Activated naive CD8-positive, alpha-beta T cell (primary cell): ENCODE results near the gene SET.

Experiments used
- H3K27ac Mint-ChIP-seq: one replicate; pipeline ENCODE4 v1.8.0; 2021; ENCODE audit warnings: mixed read lengths
- H3K27me3 Mint-ChIP-seq: one replicate; pipeline ENCODE4 v1.8.0; 2021; ENCODE audit warnings: mixed read lengths
- H3K36me3 Mint-ChIP-seq: one replicate; pipeline ENCODE4 v1.8.0; 2021; ENCODE audit warnings: mixed read lengths
- H3K4me1 Mint-ChIP-seq: one replicate; pipeline ENCODE4 v1.8.0; 2021; ENCODE audit warnings: low read depth, mixed read lengths
- H3K4me3 Mint-ChIP-seq: one replicate; pipeline ENCODE4 v1.8.0; 2021; ENCODE audit warnings: mild to moderate bottlenecking, mixed read lengths
- H3K9me3 Mint-ChIP-seq: one replicate; pipeline ENCODE4 v1.8.0; 2021; ENCODE audit warnings: low read depth, mixed read lengths

SET gene

DNA sequence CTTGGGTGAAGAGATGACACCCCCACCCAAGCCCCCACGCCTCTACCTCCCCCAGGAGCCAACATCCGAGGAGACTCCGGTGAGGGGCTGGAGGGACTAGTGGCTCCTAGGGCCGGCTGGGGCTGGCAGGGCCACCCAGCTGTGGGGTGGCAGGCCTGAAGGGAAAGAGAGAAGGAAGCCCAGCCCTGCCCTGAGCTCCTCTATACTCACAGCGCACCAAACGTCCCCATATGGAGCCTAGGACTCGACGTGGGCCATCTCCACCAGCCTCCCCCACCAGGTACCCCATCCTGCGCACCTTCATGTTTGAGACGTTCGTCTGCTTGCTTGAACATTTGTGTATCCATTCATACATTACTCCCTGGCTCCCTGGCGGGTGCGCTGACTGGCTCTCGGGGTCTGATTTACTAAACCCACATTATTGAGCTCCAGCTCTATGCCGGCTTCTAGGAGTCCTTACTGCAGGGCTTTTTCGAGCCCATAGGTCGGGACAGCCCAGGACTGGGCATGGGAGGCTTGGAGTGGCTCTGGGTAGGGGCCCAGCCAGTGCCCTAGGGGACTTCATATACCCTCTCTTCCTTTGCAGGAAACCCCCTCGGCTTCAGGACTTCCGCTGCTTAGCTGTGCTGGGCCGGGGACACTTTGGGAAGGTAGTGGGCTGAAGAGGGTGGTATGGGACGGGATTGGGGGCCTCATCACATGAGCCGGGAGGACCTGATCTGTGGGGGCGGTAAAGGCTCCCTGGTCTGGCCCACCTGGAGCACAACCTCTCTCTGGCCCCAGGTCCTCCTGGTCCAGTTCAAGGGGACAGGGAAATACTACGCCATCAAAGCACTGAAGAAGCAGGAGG, 25.8 kb downstream of the SET start:
- H3K4me1 Mint-ChIP-seq, result no peaks in the 10 kb centered on the region
- H3K4me3 Mint-ChIP-seq, result no peak overlapping the region
- no peak overlapping the region for H3K27ac Mint-ChIP-seq
- no peaks in the 10 kb centered on the region for H3K27me3 Mint-ChIP-seq
- no peaks in the 10 kb centered on the region for H3K9me3 Mint-ChIP-seq
- no peaks in the 10 kb centered on the region for H3K36me3 Mint-ChIP-seq

DNA sequence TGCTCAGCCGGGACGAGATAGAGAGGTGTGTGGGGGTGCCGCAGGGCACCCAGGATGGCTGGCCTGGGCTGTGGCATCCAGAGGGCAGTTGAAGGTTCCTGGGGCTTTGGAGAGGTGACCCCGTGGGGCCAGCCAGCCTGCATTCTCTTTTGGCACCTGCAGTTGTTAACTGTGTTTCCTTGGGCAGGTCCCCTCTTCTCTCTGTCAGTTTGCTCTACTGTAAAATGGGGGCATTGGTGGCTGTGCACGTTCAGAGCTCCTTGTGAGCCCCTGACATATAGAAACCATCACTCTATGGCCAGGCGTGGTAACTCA, 26.4 kb downstream of the SET start:
- H3K36me3 Mint-ChIP-seq, result no peaks in the 10 kb centered on the region
- H3K27ac Mint-ChIP-seq, result no peak overlapping the region
- H3K9me3 Mint-ChIP-seq, result no peaks in the 10 kb centered on the region
- no peak overlapping the region for H3K4me3 Mint-ChIP-seq
- H3K4me1 Mint-ChIP-seq, result no peaks in the 10 kb centered on the region
- H3K27me3 Mint-ChIP-seq, result no peaks in the 10 kb centered on the region

DNA sequence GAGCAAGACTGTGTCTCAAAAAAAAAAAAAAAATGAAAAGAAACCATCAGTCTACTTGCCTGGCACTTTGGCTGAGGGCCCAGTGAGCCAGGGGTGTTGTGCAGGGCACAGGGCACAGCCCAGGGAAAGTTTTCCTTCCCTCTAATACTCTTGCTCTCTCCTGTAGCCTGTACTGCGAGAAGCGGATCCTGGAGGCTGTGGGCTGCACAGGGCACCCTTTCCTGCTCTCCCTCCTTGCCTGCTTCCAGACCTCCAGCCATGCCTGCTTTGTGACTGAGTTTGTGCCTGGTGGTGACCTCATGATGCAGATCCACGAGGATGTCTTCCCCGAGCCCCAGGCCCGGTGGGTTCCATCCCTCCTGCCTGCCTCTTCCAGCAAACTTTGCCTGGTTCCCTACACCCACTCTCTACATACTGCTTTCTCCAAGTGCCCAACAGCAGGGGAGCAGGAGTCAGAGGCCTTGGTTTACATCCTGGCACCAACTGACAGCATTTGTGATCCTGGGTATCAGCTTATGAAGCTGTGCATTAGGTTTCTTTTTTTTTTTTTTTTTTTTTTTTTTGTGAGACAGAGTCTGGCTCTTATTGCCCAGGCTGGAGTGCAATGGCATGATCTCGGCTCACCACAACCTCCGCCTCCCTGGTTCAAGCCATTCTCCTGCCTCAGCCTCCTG, 27.7 kb downstream of the SET start:
- no peaks in the 10 kb centered on the region for H3K27me3 Mint-ChIP-seq
- no peaks in the 10 kb centered on the region for H3K36me3 Mint-ChIP-seq
- H3K4me3 Mint-ChIP-seq, result no peak overlapping the region
- no peaks in the 10 kb centered on the region for H3K4me1 Mint-ChIP-seq
- no peak overlapping the region for H3K27ac Mint-ChIP-seq
- H3K9me3 Mint-ChIP-seq, result no peaks in the 10 kb centered on the region

DNA sequence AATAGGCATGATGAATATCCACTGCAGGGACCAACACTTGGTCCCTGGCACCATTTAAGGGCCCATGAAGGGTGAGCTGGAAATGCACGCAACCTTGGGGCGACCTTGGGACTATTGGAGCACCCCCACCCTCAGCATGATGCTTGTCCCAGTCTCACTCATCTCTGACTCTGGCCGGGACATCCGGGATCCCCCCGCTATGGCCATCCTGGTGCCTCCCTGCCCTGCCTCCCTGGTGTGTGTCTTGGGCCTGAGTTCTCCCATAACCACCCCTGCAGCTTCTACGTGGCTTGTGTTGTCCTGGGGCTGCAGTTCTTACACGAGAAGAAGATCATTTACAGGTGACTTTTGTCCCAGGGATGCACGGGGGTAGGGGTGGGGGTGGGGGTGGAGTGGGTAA, 29.0 kb downstream of the SET start:
- no peak overlapping the region for H3K27ac Mint-ChIP-seq
- no peak overlapping the region for H3K4me3 Mint-ChIP-seq
- no peaks in the 10 kb centered on the region for H3K27me3 Mint-ChIP-seq
- H3K36me3 Mint-ChIP-seq, result no peaks in the 10 kb centered on the region
- H3K9me3 Mint-ChIP-seq, result no peaks in the 10 kb centered on the region
- H3K4me1 Mint-ChIP-seq, result peaks cover 9% of the 10 kb centered on the region

DNA sequence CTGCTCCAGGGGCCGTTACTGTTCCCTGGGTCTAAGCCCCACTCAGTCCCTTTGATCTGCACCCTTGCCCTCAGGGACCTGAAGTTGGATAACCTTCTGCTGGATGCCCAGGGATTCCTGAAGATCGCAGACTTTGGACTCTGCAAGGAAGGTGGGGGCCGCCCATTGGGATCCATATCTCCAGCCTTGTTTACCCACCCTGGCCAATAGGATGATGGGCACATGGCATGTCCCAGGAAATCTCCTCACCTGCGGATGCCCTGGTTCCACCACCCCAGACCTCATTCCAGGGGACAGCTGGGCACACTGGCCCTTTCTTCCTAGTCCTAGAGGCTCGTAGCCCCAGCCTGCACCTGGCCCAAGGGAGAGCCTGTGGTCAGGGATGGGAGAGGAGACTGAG, 29.5 kb downstream of the SET start:
- H3K9me3 Mint-ChIP-seq, result no peaks in the 10 kb centered on the region
- H3K4me1 Mint-ChIP-seq, result peaks cover 12% of the 10 kb centered on the region
- H3K36me3 Mint-ChIP-seq, result no peaks in the 10 kb centered on the region
- no peaks in the 10 kb centered on the region for H3K27me3 Mint-ChIP-seq
- no peak overlapping the region for H3K4me3 Mint-ChIP-seq
- no peak overlapping the region for H3K27ac Mint-ChIP-seq

- peaks cover 25% of the 10 kb centered on the region for H3K4me1 Mint-ChIP-seq
- no peak overlapping the region for H3K4me3 Mint-ChIP-seq
- H3K27me3 Mint-ChIP-seq, result no peaks in the 10 kb centered on the region
- no peaks in the 10 kb centered on the region for H3K9me3 Mint-ChIP-seq
- no peaks in the 10 kb centered on the region for H3K36me3 Mint-ChIP-seq
- no peak overlapping the region for H3K27ac Mint-ChIP-seq
Observed at GRCh38 chr9:128719919-128720605, 31.0 kb downstream of the SET start.

GRCh38 chr9:128720841-128721486, 31.9 kb downstream of the SET start:
- H3K36me3 Mint-ChIP-seq, result no peaks in the 10 kb centered on the region
- no peak overlapping the region for H3K27ac Mint-ChIP-seq
- peaks cover 28% of the 10 kb centered on the region for H3K4me1 Mint-ChIP-seq

DNA sequence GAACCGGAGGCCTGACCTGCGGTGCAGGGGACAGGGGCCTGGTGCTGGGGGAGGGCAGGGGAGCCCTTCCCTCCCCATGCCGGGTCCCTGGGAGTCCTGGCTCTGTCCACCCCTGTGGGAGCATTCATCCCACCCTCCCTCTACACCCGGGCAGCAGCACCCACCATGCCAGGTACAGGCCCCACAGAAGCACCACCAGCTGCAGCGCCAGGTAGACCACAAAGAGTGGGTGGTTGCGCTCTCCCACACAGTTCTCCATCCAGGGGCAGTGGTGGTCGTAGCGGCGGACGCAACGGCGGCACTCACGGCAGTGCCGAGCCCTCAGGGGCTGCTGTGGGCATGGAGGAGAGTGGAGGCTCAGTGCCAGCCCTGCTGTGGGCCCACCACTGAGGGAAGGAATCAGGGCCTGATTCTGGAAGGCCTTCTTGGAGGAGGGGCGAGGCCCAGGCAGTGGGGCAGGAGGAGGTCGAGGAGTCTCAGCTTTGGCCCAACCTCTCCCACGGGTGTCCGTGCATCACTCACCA, 32.5 kb downstream of the SET start:
- no peaks in the 10 kb centered on the region for H3K36me3 Mint-ChIP-seq
- no peaks in the 10 kb centered on the region for H3K9me3 Mint-ChIP-seq
- no peaks in the 10 kb centered on the region for H3K27me3 Mint-ChIP-seq
- H3K27ac Mint-ChIP-seq, result no peak overlapping the region
- H3K4me1 Mint-ChIP-seq, result peaks cover 28% of the 10 kb centered on the region
- no peak overlapping the region for H3K4me3 Mint-ChIP-seq

More at GRCh38 chr9:128720841-128721486, 31.9 kb downstream of the SET start:
- no peak overlapping the region for H3K4me3 Mint-ChIP-seq
- H3K27me3 Mint-ChIP-seq, result no peaks in the 10 kb centered on the region
- H3K9me3 Mint-ChIP-seq, result no peaks in the 10 kb centered on the region

- Mint-ChIP-seq H3K36me3 (no peaks in the 10 kb centered on the region), H3K27me3 (no peaks in the 10 kb centered on the region), H3K4me3 (peak overlapping the region; percentile 92), H3K4me1 (peaks cover 28% of the 10 kb centered on the region), H3K27ac (peak overlapping the region; percentile 70), H3K9me3 (no peaks in the 10 kb centered on the region)
Observed at GRCh38 chr9:128722380-128723351, 33.6 kb downstream of the SET start.

GRCh38 chr9:128723352-128723865, 34.4 kb downstream of the SET start:
- H3K4me1 Mint-ChIP-seq, result peaks cover 28% of the 10 kb centered on the region

GRCh38 chr9:128723866-128724743, 35.1 kb downstream of the SET start, which contains the start of gene ZDHHC12:
Gene ZDHHC12 (minus strand): TSS chr9:128724127. CDS start chr9:128724093, 34 bp downstream.
- H3K36me3 Mint-ChIP-seq, result no peaks in the 10 kb centered on the region
- peaks cover 28% of the 10 kb centered on the region for H3K4me1 Mint-ChIP-seq
- no peaks in the 10 kb centered on the region for H3K9me3 Mint-ChIP-seq
- peak within 1 kb of the TSS; percentile 92 for H3K4me3 Mint-ChIP-seq
- H3K27me3 Mint-ChIP-seq, result no peaks in the 10 kb centered on the region
- H3K27ac Mint-ChIP-seq, result peak within 1 kb of the TSS; percentile 90

More at GRCh38 chr9:128723352-128723865, 34.4 kb downstream of the SET start:
- H3K9me3 Mint-ChIP-seq, result no peaks in the 10 kb centered on the region
- no peaks in the 10 kb centered on the region for H3K36me3 Mint-ChIP-seq
- peak overlapping the region; percentile 90 for H3K27ac Mint-ChIP-seq
- no peaks in the 10 kb centered on the region for H3K27me3 Mint-ChIP-seq
- H3K4me3 Mint-ChIP-seq, result peak overlapping the region; percentile 92

- peak overlapping the region; percentile 92 for H3K4me3 Mint-ChIP-seq
- peaks cover 28% of the 10 kb centered on the region for H3K4me1 Mint-ChIP-seq
- H3K27me3 Mint-ChIP-seq, result no peaks in the 10 kb centered on the region
- no peaks in the 10 kb centered on the region for H3K9me3 Mint-ChIP-seq
- no peaks in the 10 kb centered on the region for H3K36me3 Mint-ChIP-seq
- no peak overlapping the region for H3K27ac Mint-ChIP-seq
Observed at GRCh38 chr9:128724744-128725211, 35.8 kb downstream of the SET start.
